HepG2 (cell line): ENCODE data around the gene NOPCHAP1. TPM values are rescaled to one million over a fixed set of nuclear protein-coding genes. Genes with fewer than 3 reads are reported as not detected.

Source experiments
- AKAP8 ChIP-seq: sonication (generic); formaldehyde crosslinking; IDR thresholded peaks from 2 replicates; pipeline ENCODE4 v1.5.1; 2020; ENCODE audit warnings: mild to moderate bottlenecking, missing genetic modification reagents
- CHCHD3 ChIP-seq: sonication (generic); formaldehyde crosslinking; IDR thresholded peaks from 2 replicates; pipeline ENCODE4 v1.8.0; 2022; ENCODE audit warnings: mild to moderate bottlenecking, missing genetic modification reagents, moderate library complexity
- DR1 ChIP-seq: sonication (generic); formaldehyde crosslinking; IDR thresholded peaks from 2 replicates; pipeline ENCODE4 v1.8.0; 2021; ENCODE audit warnings: mild to moderate bottlenecking, missing genetic modification reagents, inconsistent platforms
- E2F5 ChIP-seq: sonication (generic); formaldehyde crosslinking; conservative IDR thresholded peaks from 2 replicates; pipeline ENCODE4 v1.4.0; 2020; ENCODE audit warnings: missing genetic modification reagents
- EED ChIP-seq: sonication (generic); formaldehyde crosslinking; IDR thresholded peaks from 2 replicates; pipeline ENCODE4 v1.5.0; 2020; ENCODE audit warnings: mild to moderate bottlenecking, missing genetic modification reagents
- GABPB1 ChIP-seq: IDR thresholded peaks from 2 replicates; pipeline ENCODE4 v1.6.1; 2016; ENCODE audit warnings: mild to moderate bottlenecking, missing genetic modification reagents, moderate library complexity, missing compliant biosample characterization
- HNF1B ChIP-seq: sonication (generic); formaldehyde crosslinking; IDR thresholded peaks from 2 replicates; pipeline ENCODE4 v1.5.1; 2020; ENCODE audit warnings: mild to moderate bottlenecking, moderate library complexity, missing genetic modification reagents
- KAT7 ChIP-seq: IDR thresholded peaks from 2 replicates; pipeline ENCODE4 v1.6.1; 2018; ENCODE audit warnings: borderline replicate concordance, missing compliant biosample characterization
- KLF16 ChIP-seq, 2 experiments: sonication (generic) in 1 of 2; formaldehyde crosslinking in 1 of 2; IDR thresholded peaks; 2 replicates each; pipeline versions ENCODE4 v1.6.1 to v1.8.0; 2016 to 2023; ENCODE audit warnings: missing genetic modification reagents in 2 of 2, missing compliant biosample characterization in 1 of 2
- MED1 ChIP-seq: sonication (generic); formaldehyde crosslinking; IDR thresholded peaks from 2 replicates; pipeline ENCODE4 v1.4.0; 2020; ENCODE audit warnings: missing genetic modification reagents
- MED13 ChIP-seq: sonication (generic); formaldehyde crosslinking; IDR thresholded peaks from 2 replicates; pipeline ENCODE4 v1.5.0; 2020; ENCODE audit warnings: missing genetic modification reagents
- POGZ ChIP-seq: sonication (generic); formaldehyde crosslinking; IDR thresholded peaks from 2 replicates; pipeline ENCODE4 v1.4.0; 2020; ENCODE audit warnings: mild to moderate bottlenecking, missing genetic modification reagents
- RXRA ChIP-seq: sonication (generic); formaldehyde crosslinking; IDR thresholded peaks from 2 replicates; pipeline ENCODE4 v1.5.1; 2020; ENCODE audit warnings: missing genetic modification reagents
- TGIF2 ChIP-seq: IDR thresholded peaks from 2 replicates; pipeline ENCODE4 v1.6.1; 2016; ENCODE audit warnings: control low read depth, missing compliant biosample characterization
- THAP11 ChIP-seq: IDR thresholded peaks from 2 replicates; pipeline ENCODE4 v1.6.1; 2016; ENCODE audit warnings: missing biosample characterization, missing genetic modification reagents
- THAP8 ChIP-seq: sonication (generic); formaldehyde crosslinking; IDR thresholded peaks from 2 replicates; pipeline ENCODE4 v1.5.1; 2020; ENCODE audit warnings: missing genetic modification reagents, mild to moderate bottlenecking, borderline replicate concordance
- TIGD3 ChIP-seq: sonication (generic); formaldehyde crosslinking; IDR thresholded peaks from 2 replicates; pipeline ENCODE4 v1.5.1; 2020; ENCODE audit warnings: mild to moderate bottlenecking, missing genetic modification reagents, borderline replicate concordance
- ZNF124 ChIP-seq: sonication (generic); formaldehyde crosslinking; IDR thresholded peaks from 2 replicates; pipeline ENCODE4 v1.4.0; 2020; ENCODE audit warnings: missing genetic modification reagents
- ZNF292 ChIP-seq: sonication (generic); formaldehyde crosslinking; IDR thresholded peaks from 2 replicates; pipeline ENCODE4 v1.8.1; 2022; ENCODE audit warnings: mild to moderate bottlenecking, low read depth, missing genetic modification reagents, borderline replicate concordance
- ZNF354B ChIP-seq: sonication (generic); formaldehyde crosslinking; IDR thresholded peaks from 2 replicates; pipeline ENCODE4 v1.8.0; 2022; ENCODE audit warnings: mild to moderate bottlenecking, missing genetic modification reagents
- ZNF501 ChIP-seq: sonication (generic); formaldehyde crosslinking; IDR thresholded peaks from 2 replicates; pipeline ENCODE4 v1.5.1; 2020; ENCODE audit warnings: mild to moderate bottlenecking, moderate library complexity, missing genetic modification reagents
- ZNF567 ChIP-seq: sonication (generic); formaldehyde crosslinking; IDR thresholded peaks from 2 replicates; pipeline ENCODE4 v1.8.1; 2023; ENCODE audit warnings: mild to moderate bottlenecking, missing genetic modification reagents, borderline replicate concordance
- ZNF605 ChIP-seq: sonication (generic); formaldehyde crosslinking; IDR thresholded peaks from 2 replicates; pipeline ENCODE4 v1.8.0; 2022; ENCODE audit warnings: mild to moderate bottlenecking, missing genetic modification reagents
- ZNF619 ChIP-seq: sonication (generic); formaldehyde crosslinking; IDR thresholded peaks from 2 replicates; pipeline ENCODE4 v1.4.0; 2020; ENCODE audit warnings: mild to moderate bottlenecking, missing genetic modification reagents
- polyA plus RNA-seq, 8 experiments: library from polyadenylated mRNA; depleted of rRNA in 3 of 8; stranded (reverse) in 7 of 8; unstranded in 1 of 8; fragments of >200 nt; fragmentation: Illumina TruSeq in 4 of 8; extraction: Trizol in 4 of 8; gene quantifications; 2 replicates each; pipeline versions ENCODE4 v1.2.1 to v1.2.3, GENCODE V29; 2011 to 2016; ENCODE audit warnings: low read depth in 4 of 8, missing spikeins in 1 of 8, mixed read lengths in 1 of 8; ENCODE audit not compliant: insufficient read depth in 1 of 8
- total RNA-seq, 5 experiments: library from RNA; depleted of rRNA; stranded (reverse); fragments of >200 nt; fragmentation: Illumina TruSeq; extraction: Trizol; gene quantifications; 2 replicates each; pipeline ENCODE4 v1.2.3, GENCODE V29; 2016; ENCODE audit warnings: low read depth in 1 of 5

NOPCHAP1 gene
- total and polyA plus RNA-seq, 2 of the 13 experiments (the other 11 are each of a cell fraction or from before 2014, with no cell fraction given) = 5.7 to 38.1 TPM

- TF ChIP-seq E2F5 (CRISPR knock-in tag) = no peak
- peak; percentile 57; the same call in 1 of the 2 replicates for TF ChIP-seq DR1 (CRISPR knock-in tag)
- peak; percentile 77 for TF ChIP-seq POGZ (CRISPR knock-in tag)
- peak; percentile 43 for TF ChIP-seq THAP11
- 0 out of 2 replicates have a peak, but pooled peaks have one; percentile 42 for TF ChIP-seq EED
- 0 out of 2 replicates have a peak, but pooled peaks have one; percentile 21 for TF ChIP-seq ZNF567 (CRISPR knock-in tag)
- 0 out of 2 replicates have a peak, but pooled peaks have one; percentile 39 for TF ChIP-seq MED13 (CRISPR knock-in tag)
- TF ChIP-seq ZNF619 (CRISPR knock-in tag) = peak; percentile 71; the same call in 1 of the 2 replicates
- 0 out of 2 replicates have a peak, but pooled peaks have one; percentile 14 for TF ChIP-seq ZNF292 (CRISPR knock-in tag)
- peak; percentile 31; the same call in 1 of the 2 replicates for TF ChIP-seq TGIF2
- TF ChIP-seq HNF1B (CRISPR knock-in tag) = 0 out of 2 replicates have a peak, but pooled peaks have one; percentile 27
- TF ChIP-seq KLF16 (CRISPR knock-in tag; IDR thresholded peaks at IDR 0.05) = peak in 1 of 2 experiments; percentile 61; a peak in 1 of 4 replicates
- TF ChIP-seq ZNF354B = no peak
- TF ChIP-seq THAP8 (CRISPR knock-in tag) = no peak
- TF ChIP-seq AKAP8 = no peak
- no peak for TF ChIP-seq TIGD3 (CRISPR knock-in tag)
- TF ChIP-seq ZNF605 = 0 out of 2 replicates have a peak, but pooled peaks have one; percentile 20
- TF ChIP-seq ZNF501 (CRISPR knock-in tag) = peak; percentile 78; the same call in 1 of the 2 replicates
- TF ChIP-seq RXRA (CRISPR knock-in tag) = peak; percentile 33; the same call in 1 of the 2 replicates
- TF ChIP-seq KAT7 = 0 out of 2 replicates have a peak, but pooled peaks have one; percentile 37
- TF ChIP-seq GABPB1 (CRISPR knock-in tag) = peak; percentile 83
- 0 out of 2 replicates have a peak, but pooled peaks have one; percentile 33 for TF ChIP-seq ZNF124 (CRISPR knock-in tag)
- no peak for TF ChIP-seq CHCHD3
- TF ChIP-seq MED1 (CRISPR knock-in tag) = peak; percentile 40; the same call in 1 of the 2 replicates
Observed at GRCh38 chr12:104986022-104986941, at the start of gene NOPCHAP1 (continued).
